Gastrocnemius medialis (tissue), 4 donors: ENCODE measurements around the gene E2F1. TPM values are rescaled to one million over a fixed set of nuclear protein-coding genes. Genes with fewer than 3 reads are reported as not detected.

ENCODE experiments used
- ATAC-seq, 2 donors: fragments of 150-250 bp; one replicate each; pipeline ENCODE4 v1.9.1; 2016
- DNase-seq, 2 donors: peaks; one replicate each; pipeline ENCODE4 v3.0.0-alpha.2; 2019
- H3K27ac ChIP-seq, 4 donors: fragments of 200-600 bp; sonication (generic); 1 replicate in 1 of 4; 2 replicates in 3 of 4; pipeline ENCODE4 v1.5.1; 2016 to 2018; ENCODE audit warnings: mild to moderate bottlenecking in 2 of 4, moderate library complexity in 1 of 4
- H3K27me3 ChIP-seq, 3 donors: fragments of 200-600 bp; sonication (generic) in 2 of 3; 1 replicate in 1 of 3; 2 replicates in 2 of 3; pipeline versions ENCODE4 v1.5.1 to v1.6.0; 2016 to 2019; ENCODE audit warnings: mild to moderate bottlenecking in 1 of 3, moderate library complexity in 1 of 3
- H3K36me3 ChIP-seq, 2 donors: fragments of 200-600 bp; sonication (generic) in 1 of 2; one replicate each; pipeline ENCODE4 v1.5.1; 2017 to 2018
- H3K4me1 ChIP-seq, 2 donors: fragments of 200-600 bp; sonication (generic) in 1 of 2; one replicate each; pipeline ENCODE4 v1.5.1; 2016 to 2017; ENCODE audit warnings: mild to moderate bottlenecking in 2 of 2
- H3K4me3 ChIP-seq, 4 donors: fragments of 200-600 bp; sonication (generic) in 3 of 4; 1 replicate in 1 of 4; 2 replicates in 3 of 4; pipeline ENCODE4 v1.5.1; 2016 to 2019; ENCODE audit warnings: mild to moderate bottlenecking in 2 of 4
- H3K9me3 ChIP-seq, 3 donors: fragments of 200-600 bp; sonication (generic) in 2 of 3; 1 replicate in 1 of 3; 2 replicates in 2 of 3; pipeline ENCODE4 v1.5.1; 2016 to 2019
- CTCF ChIP-seq, 5 experiments: fragments of 450-650 bp in 3 of 5; fragments of 200-600 bp in 2 of 5; sonication (generic) in 2 of 5; IDR thresholded peaks in 4 of 5; conservative IDR thresholded peaks in 1 of 5; 1 replicate in 4 of 5; 2 replicates in 1 of 5; pipeline ENCODE4 v1.5.1; 2016 to 2019; ENCODE audit warnings: antibody characterized with exemption in 5 of 5, mild to moderate bottlenecking in 3 of 5, moderate library complexity in 3 of 5
- POLR2A ChIP-seq, 2 donors: fragments of 450-650 bp; IDR thresholded peaks; one replicate each; pipeline ENCODE4 v1.6.1; 2017; ENCODE audit warnings: antibody characterized with exemption in 2 of 2, mild to moderate bottlenecking in 2 of 2, moderate library complexity in 2 of 2
- in situ Hi-C, 4 donors: fragments of 200-750 bp; cut with MboI; loops; one replicate each; pipeline versions ENCODE4 v1.15.0 to v1.8.0; 2017; ENCODE audit warnings: low sequenced_read_pairs in 4 of 4
- intact Hi-C: fragments of 100-400 bp; cut with DNase I; formaldehyde crosslinking; loops from one replicate; pipeline ENCODE4 v1.15.1; 2023; ENCODE audit warnings: low total_unique reads
- total RNA-seq, 4 donors: library from RNA; depleted of rRNA; stranded (reverse); fragments of >200 nt; gene quantifications; one replicate each; pipeline versions ENCODE4 v1.1.0 to v1.2.3, GENCODE V29; 2016

E2F1 gene
- total RNA-seq, 4 donors from 2014 or later: 1.00 to 2.0 (median 1.4) TPM; not detected in 1

GRCh38 chr20:33686984-33687366, 790 bp upstream of the E2F1 start:
- H3K27ac ChIP-seq: peak overlapping the region in 2 of 4 donors; percentile 52 to 53
- H3K9me3 ChIP-seq: no peaks in the 10 kb centered on the region
- H3K36me3 ChIP-seq: no peaks in the 10 kb centered on the region
- DNase-seq: no peak
- intact Hi-C loops (no loop called here), in situ Hi-C loops (no loop called here)
- TF ChIP-seq CTCF (IDR thresholded peaks at IDR 0.05 in 4 of 5, conservative IDR thresholded peaks at IDR 0.05 in 1 of 5) (no peak), POLR2A (IDR thresholded peaks at IDR 0.05) (no peak)
- ATAC-seq: no peak
- no peaks in the 10 kb centered on the region for H3K27me3 ChIP-seq
- H3K4me3 ChIP-seq: peak overlapping the region in 2 of 4 donors; percentile 42 to 52
- H3K4me1 ChIP-seq: peaks cover 5 to 11% of the 10 kb centered on the region in 2 donors

GRCh38 chr20:33685328-33686099, 671 bp downstream of the E2F1 start:
- Histone ChIP-seq H3K4me3 (peak overlapping the region in 2 of 4 donors; percentile 40 to 42), H3K27ac (no peak overlapping the region), H3K27me3 (no peaks in the 10 kb centered on the region), H3K9me3 (no peaks in the 10 kb centered on the region), H3K4me1 (peaks cover 5 to 11% of the 10 kb centered on the region in 2 donors), H3K36me3 (no peaks in the 10 kb centered on the region)
- no peak for ATAC-seq
- TF ChIP-seq POLR2A (IDR thresholded peaks at IDR 0.05) (no peak), CTCF (IDR thresholded peaks at IDR 0.05 in 4 of 5, conservative IDR thresholded peaks at IDR 0.05 in 1 of 5) (no peak)
- DNase-seq: no peak
- intact Hi-C loops (no loop called here), in situ Hi-C loops (no loop called here)

- ATAC-seq: no peak
- TF ChIP-seq POLR2A (IDR thresholded peaks at IDR 0.05) (no peak), CTCF (IDR thresholded peaks at IDR 0.05 in 4 of 5, conservative IDR thresholded peaks at IDR 0.05 in 1 of 5) (no peak)
- Histone ChIP-seq H3K27me3 (no peaks in the 10 kb centered on the region), H3K4me1 (peaks cover 5 to 11% of the 10 kb centered on the region in 2 donors), H3K4me3 (no peak overlapping the region), H3K9me3 (no peaks in the 10 kb centered on the region), H3K36me3 (no peaks in the 10 kb centered on the region), H3K27ac (no peak overlapping the region)
- in situ Hi-C loops: no loop called here
- no peak for DNase-seq
- intact Hi-C loops: no loop called here
Measured at GRCh38 chr20:33684533-33685327, 1.5 kb downstream of the E2F1 start.

- intact Hi-C loops: no loop called here
Measured at GRCh38 chr20:33681728-33682353, 4.3 kb downstream of the E2F1 start.

More at GRCh38 chr20:33681728-33682353, 4.3 kb downstream of the E2F1 start:
- Histone ChIP-seq H3K9me3 (no peaks in the 10 kb centered on the region), H3K4me1 (peaks cover 5 to 9% of the 10 kb centered on the region in 2 donors), H3K36me3 (no peaks in the 10 kb centered on the region), H3K27me3 (no peaks in the 10 kb centered on the region), H3K27ac (no peak overlapping the region), H3K4me3 (no peak overlapping the region)
- ATAC-seq (no peak), DNase-seq (no peak)
- TF ChIP-seq POLR2A (IDR thresholded peaks at IDR 0.05) (no peak), CTCF (IDR thresholded peaks at IDR 0.05 in 4 of 5, conservative IDR thresholded peaks at IDR 0.05 in 1 of 5) (no peak)
- in situ Hi-C loops: no loop called here
